SK-N-SH (cell line): Measurements from ENCODE around the gene HINT1. TPM values are rescaled to one million over a fixed set of nuclear protein-coding genes. Genes with fewer than 3 reads are reported as not detected.

Experiments
- polyA plus RNA-seq, 3 experiments: library from polyadenylated mRNA; depleted of rRNA; stranded (reverse); fragments of >200 nt; gene quantifications; 2 replicates each; pipeline ENCODE4 v1.2.3, GENCODE V29; 2012

The HINT1 gene
- polyA plus RNA-seq, 1 of the 3 experiments (the other 2 are of a cell fraction), result 385 TPM

Other genes with a start within 250 kb of the HINT1 start
- gene LYRM7, start 5.7 kb upstream of the HINT1 start, polyA plus RNA-seq (2012; rRNA removed), result 1.4 and 2.3 TPM in 2 replicates
- 8.6 and 11.4 TPM in 2 replicates for gene CDC42SE2, start 98.8 kb upstream of the HINT1 start, polyA plus RNA-seq (2012; rRNA removed)